Naive B cell (primary cell): Measurements from ENCODE around the gene LSAMP. TPM values are rescaled to one million over a fixed set of nuclear protein-coding genes. Genes with fewer than 3 reads are reported as not detected.
"Not testable (repeated sequence)": the region's sequence is repeated elsewhere in the genome, so short reads cannot be mapped to it uniquely, and the experiment has no call there.

ENCODE experiments used
- ATAC-seq, 2 donors: fragments of 150-1000 bp; cut with Tn5 transposase; 2 replicates each; pipeline ENCODE4 v1.10.0; 2021; ENCODE audit warnings: low read depth in 2 of 2, mild to moderate bottlenecking in 2 of 2, moderate library complexity in 2 of 2
- DNase-seq: peaks from one replicate; pipeline ENCODE4 v3.0.0; 2022
- H3K27ac Mint-ChIP-seq, 6 donors: one replicate each; pipeline ENCODE4 v1.8.0; 2020 to 2022; ENCODE audit warnings: mild to moderate bottlenecking in 6 of 6, mixed read lengths in 6 of 6, moderate library complexity in 5 of 6, inconsistent platforms in 2 of 6
- H3K27me3 Mint-ChIP-seq, 3 donors: one replicate each; pipeline ENCODE4 v1.8.0; 2021 to 2022; ENCODE audit warnings: mixed read lengths in 3 of 3, mild to moderate bottlenecking in 1 of 3
- H3K36me3 Mint-ChIP-seq, 2 donors: one replicate each; pipeline ENCODE4 v1.8.0; 2020 to 2022; ENCODE audit warnings: mixed read lengths in 2 of 2, inconsistent platforms in 1 of 2, mild to moderate bottlenecking in 1 of 2
- H3K4me1 Mint-ChIP-seq, 3 donors: one replicate each; pipeline ENCODE4 v1.8.0; 2020 to 2022; ENCODE audit warnings: mixed read lengths in 3 of 3, inconsistent platforms in 1 of 3, mild to moderate bottlenecking in 1 of 3, moderate library complexity in 1 of 3
- H3K4me3 Mint-ChIP-seq, 8 donors: one replicate each; pipeline ENCODE4 v1.8.0; 2020 to 2022; ENCODE audit warnings: mild to moderate bottlenecking in 8 of 8, mixed read lengths in 8 of 8, moderate library complexity in 8 of 8, inconsistent platforms in 2 of 8
- H3K9me3 Mint-ChIP-seq, 7 donors: one replicate each; pipeline ENCODE4 v1.8.0; 2020 to 2022; ENCODE audit warnings: mixed read lengths in 7 of 7, mild to moderate bottlenecking in 5 of 7, inconsistent platforms in 2 of 7, moderate library complexity in 1 of 7
- polyA plus RNA-seq, 6 donors: library from polyadenylated mRNA; unstranded; fragments of 300-500 nt; fragmentation: Illumina TruSeq; gene quantifications; one replicate each; pipeline ENCODE4 v1.2.3, GENCODE V29; 2021; ENCODE audit warnings: low read depth in 6 of 6

Gene LSAMP
- polyA plus RNA-seq, 6 donors from 2014 or later = not detected

- Mint-ChIP-seq H3K4me3 (no peak overlapping the region), H3K4me1 (no peaks in the 10 kb centered on the region), H3K27me3 (peaks cover 33 to 53% (median 49%) of the 10 kb centered on the region in 3 donors), H3K9me3 (peaks cover 0 to 6% (median 4%) of the 10 kb centered on the region in 7 donors), H3K27ac (no peak overlapping the region), H3K36me3 (no peaks in the 10 kb centered on the region)
- no peak for DNase-seq
- ATAC-seq = no peak
These were observed 586.1 kb downstream of the LSAMP start for GRCh38 chr3:115859002-115859807.

DNA sequence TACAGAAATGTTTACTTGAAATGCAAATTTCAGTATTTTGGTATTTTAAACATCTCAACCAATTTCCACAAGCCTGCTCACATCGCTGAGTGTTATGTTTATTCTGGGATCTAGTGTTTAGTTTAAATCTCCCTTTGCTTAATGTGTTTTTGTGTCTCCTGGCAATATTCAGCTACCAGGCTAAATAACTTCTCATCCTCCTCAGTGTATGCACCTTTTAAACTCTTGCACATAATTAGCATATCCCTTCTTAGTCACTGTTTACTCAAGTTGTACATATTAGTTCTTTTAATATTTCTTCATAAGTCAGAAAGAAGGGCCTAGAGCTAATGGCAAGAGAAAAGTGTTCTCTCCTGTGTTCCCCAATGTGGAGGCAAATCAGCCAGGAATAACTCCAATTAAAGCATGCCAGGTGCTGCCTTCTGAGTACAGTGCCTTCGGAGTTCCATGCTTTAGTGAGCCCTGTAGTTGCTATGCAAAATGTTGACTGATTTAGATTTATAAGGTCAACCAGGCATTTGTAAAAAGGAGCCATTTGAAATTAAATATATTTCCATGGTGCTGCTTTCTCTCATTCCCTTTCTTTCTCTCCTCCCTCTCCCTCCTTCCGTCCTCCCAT is 587.7 kb downstream of the LSAMP start:
- Mint-ChIP-seq H3K27ac (no peak overlapping the region), H3K4me1 (no peaks in the 10 kb centered on the region), H3K36me3 (no peaks in the 10 kb centered on the region), H3K4me3 (no peak overlapping the region), H3K27me3 (peaks cover 38 to 53% (median 49%) of the 10 kb centered on the region in 3 donors), H3K9me3 (peaks cover 0 to 8% (median 4%) of the 10 kb centered on the region in 7 donors)
- ATAC-seq (no peak), DNase-seq (no peak)

DNA sequence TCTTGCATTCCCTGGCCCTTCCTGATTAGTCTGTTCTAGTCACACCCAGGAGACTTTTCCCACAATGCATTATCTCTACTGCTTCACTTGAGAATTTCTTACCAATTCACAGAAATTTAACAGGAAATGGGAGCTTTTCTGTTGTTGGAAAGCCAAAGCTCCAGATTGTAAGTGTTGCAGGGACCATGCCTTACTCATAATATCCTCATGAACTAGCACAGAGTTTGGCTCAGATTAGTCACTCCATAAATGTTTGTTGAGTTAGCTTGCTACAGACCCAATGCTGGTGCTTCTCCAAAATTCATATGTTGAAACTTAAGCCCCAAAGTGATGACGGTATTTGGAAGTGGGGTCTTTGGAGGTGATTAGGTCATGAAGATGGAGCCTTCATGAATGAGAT is 589.4 kb downstream of the LSAMP start:
- Mint-ChIP-seq H3K4me3 (no peak overlapping the region), H3K4me1 (no peaks in the 10 kb centered on the region), H3K9me3 (peaks cover 0 to 8% (median 2%) of the 10 kb centered on the region in 7 donors), H3K27me3 (peaks cover 35 to 38% (median 38%) of the 10 kb centered on the region in 3 donors), H3K36me3 (no peaks in the 10 kb centered on the region), H3K27ac (no peak overlapping the region)
- ATAC-seq (no peak), DNase-seq (no peak)

DNA sequence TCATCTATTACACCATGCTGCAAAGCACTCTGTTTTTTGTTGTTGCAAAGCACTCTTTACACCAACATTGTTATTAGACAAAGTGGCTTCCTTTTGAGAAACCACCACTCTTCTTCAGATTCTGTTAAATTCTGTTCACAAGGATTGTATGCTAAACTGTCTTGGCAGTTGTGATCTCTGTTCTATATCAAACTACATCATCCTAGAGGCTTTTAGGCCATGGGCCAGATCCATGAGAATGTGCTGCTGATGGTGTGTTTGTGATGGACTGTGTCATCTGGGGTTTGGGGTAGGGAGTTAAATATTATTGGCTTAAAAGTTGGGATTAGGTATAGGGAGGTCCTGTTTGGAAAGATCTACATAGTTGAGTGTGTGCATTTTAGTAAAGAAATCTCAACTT is 592.2 kb downstream of the LSAMP start:
- H3K36me3 Mint-ChIP-seq = no peaks in the 10 kb centered on the region
- ATAC-seq (no peak), DNase-seq (no peak)
- H3K4me1 Mint-ChIP-seq = no peaks in the 10 kb centered on the region
- H3K9me3 Mint-ChIP-seq = peaks cover 0 to 6% (median 0%) of the 10 kb centered on the region in 7 donors
- H3K4me3 Mint-ChIP-seq = no peak overlapping the region
- H3K27me3 Mint-ChIP-seq = peaks cover 22 to 29% (median 24%) of the 10 kb centered on the region in 3 donors
- no peak overlapping the region for H3K27ac Mint-ChIP-seq

DNA sequence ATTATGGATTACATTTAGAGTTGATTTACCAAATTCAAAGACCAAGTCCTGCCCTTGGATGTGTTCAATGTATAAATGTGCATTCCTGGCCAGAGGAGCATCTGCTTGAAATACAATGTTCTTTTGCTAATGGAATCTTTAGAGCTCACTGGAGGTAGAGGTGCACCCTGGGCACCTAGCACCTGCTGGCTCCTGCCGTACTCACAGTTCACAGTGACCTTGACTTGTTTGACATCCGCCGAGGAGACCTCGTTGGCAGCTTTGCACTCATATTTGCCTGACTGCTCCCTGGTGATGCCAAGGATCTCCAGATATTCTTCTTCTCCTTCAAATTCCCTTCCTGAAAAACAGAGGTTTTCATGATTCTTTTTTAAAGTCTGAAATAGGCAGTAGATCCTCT is 593.0 kb downstream of the LSAMP start:
- Mint-ChIP-seq H3K27me3 (peaks cover 17 to 22% (median 20%) of the 10 kb centered on the region in 3 donors), H3K4me1 (no peaks in the 10 kb centered on the region), H3K27ac (no peak overlapping the region), H3K9me3 (peaks cover 0 to 6% (median 0%) of the 10 kb centered on the region in 7 donors), H3K4me3 (no peak overlapping the region), H3K36me3 (no peaks in the 10 kb centered on the region)
- DNase-seq (no peak), ATAC-seq (no peak)

DNA sequence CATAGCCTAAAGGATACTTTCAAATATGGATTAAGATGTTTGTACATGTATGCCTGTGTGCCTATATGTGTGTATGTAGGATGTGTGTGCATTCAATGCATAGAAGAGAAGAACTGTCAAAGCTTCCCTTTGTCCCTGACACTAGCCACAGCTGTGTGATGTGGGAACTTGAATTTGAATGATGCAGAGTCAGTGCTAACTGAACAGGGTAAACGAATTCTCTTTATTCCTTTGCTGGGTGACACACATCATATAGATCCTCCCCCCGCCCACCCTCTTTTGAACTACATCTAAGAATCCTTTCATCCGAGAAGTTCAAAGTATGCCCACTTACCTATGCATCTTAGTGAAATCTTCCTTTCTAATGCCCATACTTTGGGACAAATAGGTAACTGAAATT is 593.7 kb downstream of the LSAMP start:
- ATAC-seq (no peak), DNase-seq (no peak)
- Mint-ChIP-seq H3K4me1 (no peaks in the 10 kb centered on the region), H3K36me3 (no peaks in the 10 kb centered on the region), H3K27ac (no peak overlapping the region), H3K9me3 (peaks cover 0 to 6% (median 0%) of the 10 kb centered on the region in 7 donors), H3K4me3 (no peak overlapping the region), H3K27me3 (peaks cover 17 to 22% (median 18%) of the 10 kb centered on the region in 3 donors)

DNA sequence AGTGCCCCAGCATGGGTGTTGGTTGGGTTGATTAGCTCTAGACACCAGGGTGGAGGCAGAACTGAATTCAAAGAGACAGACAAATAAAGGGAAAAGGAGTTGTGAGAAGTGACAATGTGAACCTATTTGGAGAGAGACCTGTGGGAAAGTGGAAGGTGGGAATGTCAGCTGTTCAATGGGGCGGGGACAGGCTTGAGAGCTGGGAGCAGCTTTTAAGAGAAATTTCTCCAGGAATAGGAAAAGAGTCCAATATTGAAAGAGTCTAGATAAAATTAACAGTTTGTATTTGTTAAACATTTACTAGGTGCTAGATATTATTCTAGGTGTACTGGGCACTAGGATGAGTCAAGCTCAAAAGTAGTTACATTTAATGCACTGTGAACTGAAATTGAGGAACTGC is 596.6 kb downstream of the LSAMP start:
- H3K27me3 Mint-ChIP-seq = peaks cover 11 to 18% (median 15%) of the 10 kb centered on the region in 3 donors
- no peaks in the 10 kb centered on the region for H3K36me3 Mint-ChIP-seq
- no peak overlapping the region for H3K4me3 Mint-ChIP-seq
- ATAC-seq (no peak), DNase-seq (no peak)
- no peak overlapping the region for H3K27ac Mint-ChIP-seq
- no peaks in the 10 kb centered on the region for H3K4me1 Mint-ChIP-seq
- peaks cover 0 to 2% (median 0%) of the 10 kb centered on the region in 7 donors for H3K9me3 Mint-ChIP-seq

GRCh38 chr3:115845986-115846385 is 599.3 kb downstream of the LSAMP start:
- DNase-seq (no peak), ATAC-seq (no peak)
- no peak overlapping the region for H3K27ac Mint-ChIP-seq
- no peaks in the 10 kb centered on the region for H3K9me3 Mint-ChIP-seq
- H3K27me3 Mint-ChIP-seq = peaks cover 7 to 15% (median 14%) of the 10 kb centered on the region in 3 donors
- H3K4me1 Mint-ChIP-seq = no peaks in the 10 kb centered on the region
- H3K4me3 Mint-ChIP-seq = no peak overlapping the region
- H3K36me3 Mint-ChIP-seq = no peaks in the 10 kb centered on the region

GRCh38 chr3:115844729-115845128 is 600.6 kb downstream of the LSAMP start:
- not testable (repeated sequence) for H3K4me3 Mint-ChIP-seq

DNA sequence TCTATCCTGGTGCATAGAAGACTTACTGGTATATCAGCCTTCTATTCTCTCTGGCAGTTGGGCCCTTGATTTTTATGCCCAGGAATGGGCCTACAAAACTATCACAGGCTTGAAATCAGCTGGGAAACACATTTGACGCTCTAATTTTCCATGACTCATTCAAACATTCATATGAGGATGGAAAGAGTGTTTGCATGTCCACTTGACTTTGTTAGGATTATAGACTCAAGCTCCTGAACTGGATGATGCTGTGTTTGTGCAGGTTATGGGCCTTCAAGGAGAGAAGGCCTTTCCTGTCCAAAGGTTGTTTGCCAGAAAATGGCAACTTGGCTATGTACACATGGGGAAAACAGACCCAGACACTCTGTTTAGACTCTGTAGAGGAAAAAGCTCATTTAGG is 602.1 kb downstream of the LSAMP start:
- DNase-seq (no peak), ATAC-seq (no peak)
- Mint-ChIP-seq H3K27me3 (peaks cover 8 to 16% (median 10%) of the 10 kb centered on the region in 3 donors), H3K9me3 (no peaks in the 10 kb centered on the region), H3K36me3 (no peaks in the 10 kb centered on the region), H3K4me3 (no peak overlapping the region), H3K27ac (no peak overlapping the region), H3K4me1 (no peaks in the 10 kb centered on the region)

More at GRCh38 chr3:115844729-115845128, 600.6 kb downstream of the LSAMP start:
- not testable (repeated sequence) for H3K27ac Mint-ChIP-seq, ATAC-seq, H3K36me3 Mint-ChIP-seq, H3K4me1 Mint-ChIP-seq, DNase-seq, H3K9me3 Mint-ChIP-seq
- H3K27me3 Mint-ChIP-seq = peaks cover 10 to 15% (median 14%) of the 10 kb centered on the region in 3 donors

GRCh38 chr3:115839246-115839645 is 606.0 kb downstream of the LSAMP start:
- ATAC-seq (no peak), DNase-seq (no peak)
- Mint-ChIP-seq H3K27me3 (peaks cover 0 to 16% (median 8%) of the 10 kb centered on the region in 3 donors), H3K27ac (no peak overlapping the region), H3K9me3 (no peaks in the 10 kb centered on the region), H3K36me3 (no peaks in the 10 kb centered on the region), H3K4me3 (no peak overlapping the region), H3K4me1 (no peaks in the 10 kb centered on the region)

DNA sequence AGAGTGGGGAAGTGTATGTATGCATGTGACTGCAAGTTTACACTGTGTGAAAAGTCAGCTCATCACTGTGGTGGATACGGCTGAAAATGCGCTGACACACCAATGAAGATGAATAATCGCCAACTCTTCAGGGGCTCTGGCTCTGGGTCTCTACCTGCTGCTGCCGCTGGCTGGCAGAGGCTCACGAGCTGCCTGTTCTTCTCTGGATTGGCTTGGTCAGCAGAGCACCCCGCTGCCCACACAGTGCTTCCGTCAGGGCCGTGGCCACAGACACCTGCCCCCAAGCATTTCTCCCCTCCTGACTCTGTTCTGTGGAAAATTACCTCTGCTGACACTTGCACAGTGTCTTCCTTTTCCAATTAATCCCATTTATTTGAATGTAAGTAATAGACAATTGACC is 606.5 kb downstream of the LSAMP start:
- Mint-ChIP-seq H3K9me3 (no peaks in the 10 kb centered on the region), H3K4me3 (no peak overlapping the region), H3K27me3 (peaks cover 0 to 16% (median 9%) of the 10 kb centered on the region in 3 donors), H3K4me1 (no peaks in the 10 kb centered on the region), H3K36me3 (no peaks in the 10 kb centered on the region), H3K27ac (no peak overlapping the region)
- DNase-seq (no peak), ATAC-seq (no peak)

DNA sequence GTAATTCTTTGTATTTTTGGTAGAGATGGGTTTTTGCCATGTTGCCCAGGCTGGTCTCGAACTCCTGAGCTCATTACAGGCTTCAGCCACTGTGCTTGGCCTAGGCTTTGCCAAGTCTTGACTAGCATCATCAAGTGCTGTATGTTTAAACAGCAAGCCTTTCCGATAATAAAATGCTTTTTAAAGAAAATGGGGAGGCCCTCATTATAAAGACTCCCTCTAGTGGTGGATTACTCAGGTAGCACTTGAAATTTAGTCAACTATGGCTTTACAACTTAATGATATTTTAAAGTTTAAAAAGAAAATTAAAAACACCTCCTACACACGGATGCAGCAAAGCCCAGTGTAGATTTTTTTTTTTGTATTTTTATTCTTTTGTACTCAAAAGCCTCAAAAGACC is 608.3 kb downstream of the LSAMP start:
- DNase-seq (no peak), ATAC-seq (no peak)
- H3K27ac Mint-ChIP-seq = no peak overlapping the region
- peaks cover 2 to 14% (median 11%) of the 10 kb centered on the region in 3 donors for H3K27me3 Mint-ChIP-seq
- H3K4me3 Mint-ChIP-seq = no peak overlapping the region
- no peaks in the 10 kb centered on the region for H3K9me3 Mint-ChIP-seq
- no peaks in the 10 kb centered on the region for H3K36me3 Mint-ChIP-seq
- H3K4me1 Mint-ChIP-seq = no peaks in the 10 kb centered on the region

- peak overlapping the region in 1 of 6 donors; percentile 40 for H3K27ac Mint-ChIP-seq
- no peaks in the 10 kb centered on the region for H3K36me3 Mint-ChIP-seq
- H3K27me3 Mint-ChIP-seq = peaks cover 9 to 16% (median 12%) of the 10 kb centered on the region in 3 donors
- H3K4me1 Mint-ChIP-seq = no peaks in the 10 kb centered on the region
- H3K4me3 Mint-ChIP-seq = no peak overlapping the region
- no peaks in the 10 kb centered on the region for H3K9me3 Mint-ChIP-seq
- ATAC-seq = no peak
- no peak for DNase-seq
These were observed 609.3 kb downstream of the LSAMP start for GRCh38 chr3:115835946-115836345.
